PC-3 (cell line): ENCODE results near the gene GRIA4.

Source experiments
- CTCF ChIP-seq: fragments of 300-600 bp; sonication (generic); conservative IDR thresholded peaks from 2 replicates; pipeline ENCODE4 v1.5.1; 2017; ENCODE audit warnings: antibody characterized with exemption, low read depth, mild to moderate bottlenecking, low read length
- EZH2phosphoT487 ChIP-seq: fragments of 300-600 bp; sonication (generic); IDR thresholded peaks from 2 replicates; pipeline ENCODE4 v1.6.1; 2018; ENCODE audit warnings: mild to moderate bottlenecking, antibody characterized with exemption, low read length, borderline replicate concordance

GRCh38 chr11:105948918-105949590 lies 339.2 kb downstream of the GRIA4 start:
- TF ChIP-seq EZH2phosphoT487 (no peak), CTCF (no peak)
